Activated gamma-delta T cell (primary cell): Measurements from ENCODE around the gene SLC6A3.

Experiments
- DNase-seq: peaks from one replicate; lab custom pipeline; 2025; lab: John Stamatoyannopoulos, UW

SLC6A3 gene

DNA sequence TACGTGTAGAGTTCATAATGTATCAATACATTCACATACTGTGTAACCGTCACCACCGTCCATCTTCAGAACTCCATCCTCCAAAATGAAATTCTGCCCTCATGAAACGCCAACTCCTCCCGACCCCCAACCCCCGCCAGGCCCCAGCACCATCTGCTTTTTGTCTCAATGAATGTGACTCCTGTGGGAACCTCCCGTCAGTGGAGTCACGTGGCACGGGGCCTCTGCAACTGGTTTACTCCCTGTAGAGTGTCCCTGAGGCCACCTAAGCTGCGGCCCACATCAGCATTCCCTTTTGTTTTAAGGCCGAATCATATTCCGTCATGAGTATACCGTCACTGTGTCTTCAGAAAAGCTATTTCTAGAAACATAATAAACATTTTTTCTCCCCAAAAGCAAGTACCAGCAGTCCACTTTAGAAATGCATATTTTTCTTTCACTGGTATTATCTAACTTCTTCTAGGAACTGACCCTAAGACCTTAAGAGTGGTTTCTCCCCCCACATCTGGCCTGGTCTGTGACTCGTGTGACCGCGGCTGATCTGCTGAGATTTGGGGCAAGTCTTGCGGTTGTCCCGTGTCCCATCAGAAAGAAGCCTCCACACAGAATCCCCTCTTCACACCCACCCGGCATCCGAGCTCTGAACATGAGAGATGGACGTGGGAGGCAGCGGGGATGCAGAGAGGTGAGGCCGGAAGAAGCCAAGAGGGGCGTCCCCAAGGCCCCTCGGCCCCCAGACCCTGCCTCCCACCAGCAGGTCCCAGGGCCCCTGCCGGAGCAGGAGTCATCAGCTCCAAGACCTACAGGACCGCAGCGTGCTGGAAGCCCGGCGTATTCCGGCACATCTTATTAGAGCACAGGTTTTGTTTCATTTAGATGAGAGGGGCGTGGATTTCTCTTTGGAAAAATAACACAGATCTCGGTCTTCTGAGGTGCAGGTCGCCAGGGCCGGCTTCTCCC is 38.3 kb downstream of the SLC6A3 start:
- DNase-seq: no peak

DNA sequence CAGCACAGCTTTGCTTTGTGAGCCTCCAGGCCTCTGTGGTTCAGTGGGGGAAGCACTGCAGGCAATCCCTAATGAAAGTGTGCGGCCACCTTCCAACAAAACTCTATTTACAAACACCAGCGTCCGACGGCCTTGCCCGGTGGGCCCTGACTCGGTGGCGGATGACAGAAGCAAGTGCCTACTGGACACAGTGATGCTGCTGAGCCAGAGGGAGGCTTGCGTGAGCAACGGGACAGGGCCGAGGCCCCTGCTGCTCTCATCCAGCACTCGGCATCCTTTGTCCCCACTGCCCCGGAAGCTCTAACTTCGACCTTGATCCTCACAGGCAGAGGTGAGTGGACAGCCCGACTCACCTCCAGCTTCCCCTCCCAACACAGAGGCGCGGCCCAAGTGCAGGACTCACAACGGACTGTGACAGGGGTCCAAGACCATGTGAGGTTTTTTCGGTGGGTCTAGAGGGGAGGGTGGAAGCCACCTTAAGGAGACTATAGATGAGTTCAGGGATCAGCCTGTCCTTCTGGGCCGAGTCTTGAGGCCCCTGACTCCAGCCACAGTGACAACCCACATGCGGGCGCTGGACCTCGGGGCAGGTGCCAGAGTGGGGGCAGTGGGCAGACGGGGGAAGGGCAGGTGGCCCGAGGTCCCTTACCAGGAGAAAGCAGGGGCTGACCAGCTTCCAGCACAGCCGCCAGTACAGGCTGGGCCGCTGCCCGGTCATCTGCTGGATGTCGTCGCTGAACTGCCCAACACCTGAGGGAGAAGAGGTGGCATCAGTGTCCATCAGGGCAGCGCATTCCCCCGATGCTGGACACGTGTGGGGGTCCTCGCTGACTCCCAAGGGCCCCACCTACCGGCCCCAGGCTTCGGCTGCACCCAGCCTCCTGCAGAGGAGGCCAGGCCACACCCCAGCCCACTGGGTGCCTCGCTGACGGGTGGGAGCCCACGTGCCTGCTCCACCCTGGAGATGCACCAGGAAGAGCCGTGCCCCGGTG is 39.4 kb downstream of the SLC6A3 start:
- DNase-seq: no peak

DNA sequence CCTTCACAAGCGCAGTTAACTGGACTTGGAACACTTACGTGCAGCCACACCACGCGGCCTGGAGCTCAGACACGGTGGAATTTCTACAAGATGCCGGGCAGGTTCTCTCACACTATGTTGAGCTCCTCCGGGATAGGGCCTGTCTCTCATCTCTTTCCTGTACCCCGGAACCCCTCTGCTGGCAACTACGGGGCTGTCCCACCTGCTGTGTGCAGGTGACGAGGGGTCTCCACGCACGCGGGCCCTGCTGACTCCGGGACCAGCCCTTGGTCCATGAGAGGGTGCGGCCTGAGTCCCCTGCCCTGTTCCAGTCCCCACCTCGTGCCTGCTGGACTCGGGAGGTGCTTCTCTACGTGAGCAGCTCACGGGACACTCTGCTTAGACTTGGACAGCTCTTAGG is 40.1 kb downstream of the SLC6A3 start:
- no peak for DNase-seq

DNA sequence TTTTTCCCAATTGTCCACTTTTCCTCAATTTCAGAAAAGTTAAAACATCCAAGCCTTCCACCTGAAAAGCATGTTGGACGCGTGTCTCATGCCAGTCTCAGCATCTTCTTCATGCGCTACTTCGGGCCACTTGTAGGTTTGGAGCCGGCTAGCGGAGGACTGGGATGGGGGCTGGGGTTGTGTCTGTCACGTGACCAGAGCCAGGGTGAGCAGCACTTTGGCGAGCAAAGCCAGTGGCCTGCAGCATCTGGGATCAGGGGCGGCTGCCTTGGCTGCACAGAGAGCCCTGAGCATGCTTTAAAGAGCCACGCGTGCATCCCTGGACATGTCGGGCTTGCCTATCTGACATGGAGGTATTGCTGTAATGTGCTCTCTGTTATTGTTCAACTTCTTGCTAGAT is 41.2 kb downstream of the SLC6A3 start:
- DNase-seq: no peak

DNA sequence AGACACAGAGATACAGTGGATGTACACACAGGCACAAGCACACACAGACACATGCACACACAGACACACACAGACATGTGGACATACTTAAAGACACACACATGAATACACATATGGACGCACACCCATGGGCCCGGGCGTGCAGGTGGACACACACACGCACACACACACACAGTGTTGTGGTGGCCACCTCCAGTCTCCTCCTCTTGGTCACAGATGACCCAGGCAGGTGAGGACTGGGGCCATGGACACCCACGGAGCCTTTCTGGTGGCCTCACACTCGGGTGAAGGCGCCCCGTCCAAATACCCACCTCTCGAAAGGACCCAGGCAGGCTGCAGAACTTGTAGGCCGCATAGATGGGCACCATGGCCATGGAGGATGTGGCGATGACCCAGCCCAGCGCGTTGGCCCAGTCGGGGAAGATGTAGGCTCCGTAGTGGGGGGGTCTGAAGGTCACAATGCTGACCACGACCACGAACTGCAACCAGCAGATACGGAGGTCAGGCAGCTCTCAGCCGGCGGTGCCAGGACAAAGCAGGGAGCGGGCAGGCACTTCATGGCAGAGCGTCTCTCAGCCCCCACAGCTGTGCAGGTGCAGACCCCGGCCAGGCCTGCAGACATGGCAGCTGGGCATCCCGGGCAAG is 42.5 kb downstream of the SLC6A3 start:
- DNase-seq: no peak

DNA sequence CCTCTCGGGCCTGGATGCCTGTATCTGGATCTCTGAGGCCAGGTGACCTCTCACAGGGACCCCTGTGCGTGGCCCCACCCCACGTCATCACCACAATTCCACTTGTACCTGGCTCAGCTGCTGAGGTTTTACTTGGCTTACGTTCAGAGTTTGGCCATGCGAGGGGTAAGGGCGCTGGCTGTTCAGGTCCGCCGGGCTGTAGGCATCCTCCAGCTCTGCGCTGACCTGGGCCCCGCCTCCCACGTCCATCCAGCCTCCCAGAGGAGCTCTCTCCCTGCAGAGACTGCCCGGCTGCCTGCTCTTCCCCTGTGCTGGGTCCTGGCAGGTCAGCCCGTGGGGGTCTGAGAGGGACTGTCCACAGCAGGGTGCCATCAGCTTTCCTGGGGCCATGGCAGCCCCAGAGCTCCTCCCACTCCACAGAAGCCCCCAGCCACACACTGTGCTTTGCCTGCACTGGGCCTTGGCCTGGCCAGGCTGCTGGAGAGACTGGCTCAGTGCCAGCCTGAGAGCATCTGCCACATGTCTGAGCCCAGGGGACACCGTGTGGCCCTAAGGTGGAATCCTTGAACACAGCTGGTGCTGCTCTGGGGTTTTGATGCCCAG is 43.6 kb downstream of the SLC6A3 start:
- no peak for DNase-seq

DNA sequence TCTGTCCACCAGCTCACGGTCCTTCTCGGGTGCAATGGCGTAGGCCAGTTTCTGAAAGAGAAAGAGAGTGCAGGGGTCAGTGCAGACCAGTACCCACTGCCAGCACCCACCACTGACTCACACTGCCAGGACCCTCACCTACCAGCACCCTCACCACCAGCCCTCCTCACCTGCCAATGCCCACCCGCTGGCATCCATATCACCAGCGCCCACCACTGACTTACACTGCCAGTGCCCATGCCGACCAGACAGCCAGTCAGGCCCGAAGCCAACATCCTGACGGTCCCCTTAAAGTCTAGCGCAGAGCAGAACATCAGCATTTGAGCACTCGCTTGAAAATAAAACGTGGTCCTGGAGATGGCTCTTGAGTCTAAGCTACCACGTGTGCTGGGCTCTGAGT is 44.3 kb downstream of the SLC6A3 start:
- DNase-seq: no peak

DNA sequence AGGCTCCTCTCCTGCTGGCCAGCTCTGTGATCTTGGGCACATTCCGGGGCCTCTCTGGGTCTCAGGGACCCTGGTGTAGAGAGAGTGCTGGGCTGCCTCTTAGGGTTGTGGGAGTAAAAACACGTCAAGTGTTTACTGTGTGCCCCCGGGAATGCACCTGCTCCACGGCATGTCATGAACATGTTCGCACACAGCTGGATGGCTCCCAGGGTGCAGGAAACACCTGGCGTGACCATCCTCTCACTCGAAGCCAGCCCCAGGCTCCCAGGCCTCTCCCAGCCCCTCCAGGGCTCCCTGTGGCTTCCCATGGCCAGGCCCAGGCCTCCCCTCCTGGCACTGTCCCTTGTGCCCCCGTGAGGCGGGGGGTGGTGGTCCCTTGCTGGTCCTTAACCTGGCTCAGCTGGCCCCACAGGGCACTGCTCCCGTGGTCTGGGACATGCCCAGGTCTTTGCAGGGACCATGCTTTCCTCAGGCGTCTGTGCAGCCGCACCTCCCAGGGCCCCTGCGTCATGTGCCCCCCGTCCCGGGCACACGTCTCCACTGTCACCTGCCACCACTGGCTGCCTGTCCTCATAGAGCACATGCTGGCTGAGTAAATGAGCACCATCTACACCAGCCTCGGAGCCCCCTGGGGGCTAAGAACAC is 44.9 kb downstream of the SLC6A3 start:
- no peak for DNase-seq

DNA sequence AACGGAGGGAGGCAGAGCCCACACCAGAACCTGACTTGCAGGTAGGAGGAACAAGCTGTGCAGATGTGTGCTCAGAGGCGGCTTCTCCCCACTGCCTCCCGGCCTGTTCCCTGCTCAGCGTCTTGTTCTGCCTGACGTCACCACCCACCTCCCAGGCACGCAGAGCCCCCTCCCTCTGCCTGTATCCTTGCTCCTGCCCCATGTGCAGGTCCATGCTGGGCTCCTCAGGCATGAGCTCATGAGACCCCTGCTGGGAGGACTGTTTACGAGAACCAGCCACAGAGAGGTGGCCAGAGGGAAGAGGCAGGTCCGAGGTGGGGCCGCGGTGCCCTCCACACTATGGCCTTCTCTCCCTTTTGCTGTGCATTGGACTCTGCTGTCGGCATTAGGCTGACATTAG is 45.5 kb downstream of the SLC6A3 start:
- DNase-seq: no peak

DNA sequence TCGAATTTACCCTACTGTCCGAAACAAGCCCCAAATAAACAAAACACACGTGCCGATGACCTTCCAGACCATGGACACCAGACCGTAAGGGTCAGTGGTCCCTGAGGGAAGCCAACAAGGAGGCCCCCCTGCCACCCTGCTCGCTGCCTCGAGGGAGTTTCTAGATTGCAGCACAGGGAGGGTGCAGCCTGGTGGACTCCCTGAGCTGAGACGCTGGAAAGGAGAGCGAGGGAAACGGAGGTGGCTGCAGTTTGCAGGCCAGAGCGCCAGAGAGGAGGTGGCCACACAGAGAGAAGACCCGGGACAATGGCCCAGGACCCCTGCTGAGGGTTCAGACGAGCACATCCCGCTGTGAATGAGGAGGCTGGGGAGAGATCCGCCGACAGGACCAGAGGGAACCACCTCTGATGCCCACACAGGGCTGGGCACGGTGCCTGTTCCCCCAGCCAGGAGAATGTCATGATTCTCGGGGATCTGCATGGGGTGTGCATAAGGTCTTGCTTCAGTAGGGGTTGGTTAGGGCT is 48.9 kb downstream of the SLC6A3 start:
- no peak for DNase-seq

DNA sequence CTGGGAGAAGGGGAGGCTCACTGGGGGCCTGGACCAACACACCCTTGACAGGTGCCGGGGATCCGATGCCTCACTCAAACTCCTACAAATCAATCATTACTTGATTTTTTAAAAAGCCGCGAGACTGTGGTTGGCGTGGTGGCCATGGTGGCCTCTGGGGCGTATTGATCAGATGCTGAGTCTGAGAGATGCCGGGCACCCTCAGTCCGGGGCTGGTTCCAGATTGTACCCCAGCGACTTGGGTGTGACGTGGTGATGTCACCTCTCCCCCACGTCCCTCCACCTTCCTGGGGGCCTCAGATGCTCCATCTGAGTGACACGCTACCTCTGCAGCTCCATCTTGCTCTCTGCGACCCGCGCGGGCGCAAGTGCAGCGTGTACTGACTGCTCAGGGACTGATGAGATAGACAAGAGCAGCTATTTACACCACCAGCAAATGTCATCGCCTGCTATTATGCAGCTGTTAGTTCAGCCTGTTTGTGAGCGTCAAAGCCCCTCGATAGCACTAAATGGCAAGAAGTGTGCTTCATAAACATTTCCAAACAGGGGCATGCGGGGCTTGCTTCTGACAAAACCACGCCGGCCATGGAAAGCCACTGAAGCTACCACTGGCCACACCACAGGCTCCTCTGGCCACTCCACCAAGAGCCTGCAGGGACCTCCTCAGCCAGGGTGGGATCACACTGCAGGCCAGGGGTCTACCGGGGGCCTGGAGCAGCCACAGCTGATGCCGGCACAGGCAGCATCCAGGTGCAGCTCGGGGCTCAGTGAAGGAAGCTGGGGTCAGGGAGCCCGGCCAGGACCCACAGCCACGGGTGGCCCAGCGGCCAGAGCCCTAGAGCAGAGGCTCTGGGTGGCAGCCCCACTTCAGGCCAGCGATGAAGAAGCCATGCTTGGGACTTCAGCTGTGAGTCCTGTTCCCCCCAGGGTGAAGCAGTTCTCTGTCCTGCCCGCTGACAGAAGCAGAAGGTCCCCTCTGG is 50.1 kb downstream of the SLC6A3 start:
- DNase-seq: no peak

DNA sequence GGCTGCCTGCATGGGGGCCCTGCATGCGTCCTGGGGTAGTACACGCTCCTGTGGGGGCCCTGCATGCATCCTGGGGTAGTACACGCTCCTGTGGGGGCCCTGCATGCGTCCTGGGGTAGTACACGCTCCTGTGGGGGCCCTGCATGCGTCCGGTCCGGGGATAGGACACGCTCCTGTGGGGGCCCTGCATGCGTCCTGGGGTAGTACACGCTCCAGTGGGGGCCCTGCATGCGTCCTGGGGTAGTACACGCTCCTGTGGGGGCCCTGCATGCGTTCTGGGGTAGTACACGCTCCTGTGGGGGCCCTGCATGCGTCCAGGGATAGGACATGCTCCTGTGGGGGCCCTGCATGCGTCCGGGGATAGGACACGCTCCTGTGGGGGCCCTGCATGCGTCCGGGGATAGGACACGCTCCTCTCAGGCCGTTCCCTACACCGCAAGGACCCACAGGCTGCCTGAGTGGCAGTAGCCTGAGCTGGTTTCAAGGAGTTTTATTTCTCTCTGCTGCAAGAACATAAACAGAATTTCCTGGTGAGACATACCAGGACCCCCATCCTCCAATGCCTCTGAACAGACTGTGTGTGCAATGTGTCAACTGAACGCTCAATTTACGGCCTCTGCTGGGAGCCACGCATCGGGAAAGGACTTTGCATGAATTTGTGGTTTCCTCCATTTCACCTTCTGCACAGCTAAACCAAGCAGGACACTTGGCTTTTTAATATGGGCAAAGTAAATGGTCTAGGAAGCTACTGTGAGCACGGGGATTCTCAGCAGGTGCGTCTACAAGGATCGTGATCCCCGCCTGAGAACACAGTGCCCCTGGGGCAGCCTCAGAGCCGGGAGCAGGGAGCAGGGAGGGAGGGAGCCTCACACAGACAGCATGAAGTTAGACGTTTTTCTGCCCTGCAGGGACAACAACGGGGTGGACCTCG is 51.4 kb downstream of the SLC6A3 start:
- no peak for DNase-seq

DNA sequence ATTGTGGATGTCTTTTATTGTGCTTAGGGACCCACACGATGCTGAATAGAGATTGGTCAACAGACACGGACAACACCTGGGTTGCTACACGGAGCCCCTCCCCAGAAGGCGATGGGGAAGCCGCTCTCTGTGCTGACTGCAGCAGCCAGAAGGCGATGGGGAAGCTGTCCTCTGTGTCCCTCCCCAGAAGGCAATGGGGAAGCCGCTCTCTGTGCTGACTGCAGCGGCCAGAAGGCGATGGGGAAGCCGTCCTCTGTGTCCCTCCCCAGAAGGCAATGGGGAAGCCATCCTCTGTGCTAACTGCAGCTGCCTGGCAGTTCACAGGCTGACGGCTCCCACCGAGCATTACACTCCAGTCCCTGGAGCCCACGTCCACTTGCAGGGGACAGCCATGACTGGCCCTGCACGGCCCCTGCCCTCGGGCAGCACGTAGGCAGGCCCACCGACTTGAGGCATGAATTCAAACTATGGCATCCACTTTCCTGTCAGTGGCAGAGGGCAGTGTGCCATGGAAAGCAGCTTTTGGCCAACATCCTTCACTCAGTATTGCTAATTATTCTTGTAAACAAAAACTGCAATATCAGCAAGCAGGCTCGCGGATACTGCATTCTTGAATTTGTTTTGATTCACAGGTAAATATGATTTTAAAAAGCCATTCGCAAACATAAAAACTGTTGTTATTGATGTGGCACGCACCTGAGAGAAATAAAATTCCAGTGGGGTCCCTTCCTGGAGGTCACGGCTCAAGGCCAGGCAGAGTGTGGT is 52.3 kb downstream of the SLC6A3 start:
- no peak for DNase-seq

DNA sequence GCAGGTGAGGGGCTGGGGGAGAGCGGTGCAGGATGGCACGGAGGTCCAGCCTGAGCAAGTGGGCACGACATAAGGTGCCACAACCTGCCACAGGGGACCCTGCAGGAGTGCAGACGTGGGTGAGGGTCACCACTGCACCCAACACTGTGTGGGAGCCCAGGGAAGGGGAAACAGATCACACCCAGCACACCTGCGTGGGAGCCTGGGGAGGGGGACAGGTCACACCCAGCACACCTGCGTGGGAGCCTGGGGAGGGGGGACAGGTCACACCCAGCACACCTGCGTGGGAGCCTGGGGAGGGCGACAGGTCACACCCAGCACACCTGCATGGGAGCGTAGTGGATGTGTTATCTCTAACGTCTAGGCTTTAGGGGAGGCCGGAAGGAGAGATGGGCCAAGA is 53.0 kb downstream of the SLC6A3 start:
- DNase-seq: no peak

DNA sequence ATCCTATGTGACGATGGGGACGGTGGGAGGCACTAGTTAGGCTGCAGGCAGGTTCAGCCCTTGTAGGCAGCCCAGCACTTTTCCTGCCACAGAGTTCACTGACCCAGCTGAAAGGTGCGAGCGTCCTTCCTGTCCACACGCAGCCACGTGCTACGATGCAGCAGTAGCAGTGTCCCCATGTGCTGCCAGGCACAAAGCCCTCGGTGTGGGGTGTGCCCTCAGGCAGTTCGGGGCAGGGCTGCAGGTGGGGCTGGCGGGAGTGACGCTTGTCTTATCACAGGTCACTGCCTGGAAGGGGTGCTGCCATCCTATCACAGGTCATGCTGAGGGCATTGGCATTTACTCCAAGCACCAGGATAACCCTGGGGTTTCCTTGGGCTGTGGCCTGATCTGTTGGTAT is 53.5 kb downstream of the SLC6A3 start:
- no peak for DNase-seq

DNA sequence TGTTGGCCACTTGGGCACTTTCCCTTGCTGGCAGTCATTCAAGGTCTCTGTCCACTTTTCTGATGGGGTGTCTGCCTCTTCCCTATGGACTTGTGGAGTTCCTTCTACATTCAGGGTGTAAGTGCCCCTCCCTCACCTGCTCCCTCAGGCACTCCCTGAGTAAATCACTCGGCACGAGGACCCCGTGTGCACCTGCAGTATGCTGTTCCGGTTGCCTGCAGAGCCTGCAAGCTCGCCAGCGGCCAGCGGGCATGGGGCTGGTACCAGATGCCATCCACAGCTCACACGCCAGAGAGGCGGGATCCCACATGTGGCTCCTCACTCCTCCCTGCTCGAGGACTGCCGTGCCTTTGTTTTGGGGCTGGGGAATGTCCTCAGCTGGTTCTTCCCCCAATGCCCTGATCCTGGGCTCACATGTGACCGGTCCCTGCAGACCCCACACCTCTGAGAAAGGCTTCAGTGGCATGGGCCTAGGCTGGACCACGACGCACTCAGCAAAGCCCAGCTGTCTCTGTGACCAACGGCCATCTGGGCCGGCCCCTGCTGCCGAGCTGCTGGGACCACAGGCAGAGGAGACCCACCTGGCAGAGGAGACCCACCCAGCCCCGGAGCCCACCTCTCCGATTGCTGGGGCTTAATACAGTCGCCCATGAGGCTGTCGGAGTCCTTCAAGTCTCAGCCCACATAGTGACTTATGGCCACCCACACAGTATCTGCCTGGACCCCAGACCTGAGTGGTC is 54.2 kb downstream of the SLC6A3 start:
- DNase-seq: no peak

DNA sequence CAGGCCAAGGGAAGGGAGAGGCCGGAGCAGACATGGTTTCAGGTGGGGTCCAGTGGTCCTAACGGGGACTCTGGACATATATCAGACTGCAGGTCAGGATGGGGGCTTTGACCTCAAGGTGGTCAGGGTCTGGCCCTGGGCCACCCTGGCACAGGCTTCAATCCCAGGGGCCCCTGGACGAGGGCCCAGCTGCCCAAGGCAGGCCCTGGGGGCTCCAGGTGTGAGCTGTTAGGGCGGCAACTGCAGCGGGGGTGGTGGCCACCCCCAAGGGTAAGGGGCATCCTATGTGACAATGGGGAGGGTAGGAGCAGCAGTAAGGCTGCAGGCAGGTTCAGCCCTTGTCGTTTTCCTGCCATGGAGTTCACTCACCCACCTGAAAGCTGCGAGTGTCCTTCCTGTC is 54.9 kb downstream of the SLC6A3 start:
- DNase-seq: no peak
